ENCODE data around the gene UBC. TPM values are rescaled to one million over a fixed set of nuclear protein-coding genes. Genes with fewer than 3 reads are reported as not detected.
"Not testable (repeated sequence)": the region's sequence is repeated elsewhere in the genome, so short reads cannot be mapped to it uniquely, and the experiment has no call there.

The UBC gene
- total and polyA plus RNA-seq, 4 donors: 1,113 to 1,682 (median 1,303) TPM

DNA sequence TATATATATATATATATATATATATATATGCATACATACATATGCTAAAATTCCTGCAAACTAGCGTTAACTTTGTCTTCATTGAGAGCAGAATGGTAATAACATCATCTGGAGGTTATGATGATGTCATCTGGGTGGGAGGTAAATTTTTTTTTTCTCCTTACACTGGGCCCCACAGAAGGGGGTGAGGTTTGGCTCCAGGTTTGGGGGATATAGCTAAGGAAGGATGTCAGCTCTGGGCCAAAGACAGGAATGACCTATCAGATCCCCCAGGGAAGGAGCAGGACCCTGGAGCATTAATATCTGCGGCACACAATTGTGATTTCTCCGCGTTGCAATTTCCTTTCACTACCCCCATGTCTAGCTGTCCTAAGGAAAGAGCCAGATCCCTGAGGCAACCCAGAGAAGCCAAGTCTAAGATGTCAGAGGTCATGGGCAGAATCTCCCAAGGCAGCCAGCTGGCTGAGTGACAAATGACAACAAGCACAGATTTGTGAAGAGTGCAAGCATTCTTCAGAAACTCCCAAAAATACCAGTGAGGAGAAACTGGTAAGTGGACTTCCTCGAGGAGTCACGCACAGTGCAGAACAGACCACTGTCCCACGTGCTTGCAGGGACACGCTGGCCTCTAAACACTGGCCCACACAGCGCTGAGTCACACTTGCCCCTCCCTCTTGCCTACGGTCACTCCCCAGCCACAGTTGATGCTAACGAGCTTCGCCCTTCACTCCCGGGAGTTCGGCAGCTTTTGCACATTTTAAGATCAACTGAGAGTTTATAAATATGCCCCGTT is 9.9 kb downstream of the UBC start:
- whole genome bisulfite sequencing, 2 donors: 25 to 38% methylated on average over 15 of the region's 15 CpGs
- TF ChIP-seq, protein P1, sequence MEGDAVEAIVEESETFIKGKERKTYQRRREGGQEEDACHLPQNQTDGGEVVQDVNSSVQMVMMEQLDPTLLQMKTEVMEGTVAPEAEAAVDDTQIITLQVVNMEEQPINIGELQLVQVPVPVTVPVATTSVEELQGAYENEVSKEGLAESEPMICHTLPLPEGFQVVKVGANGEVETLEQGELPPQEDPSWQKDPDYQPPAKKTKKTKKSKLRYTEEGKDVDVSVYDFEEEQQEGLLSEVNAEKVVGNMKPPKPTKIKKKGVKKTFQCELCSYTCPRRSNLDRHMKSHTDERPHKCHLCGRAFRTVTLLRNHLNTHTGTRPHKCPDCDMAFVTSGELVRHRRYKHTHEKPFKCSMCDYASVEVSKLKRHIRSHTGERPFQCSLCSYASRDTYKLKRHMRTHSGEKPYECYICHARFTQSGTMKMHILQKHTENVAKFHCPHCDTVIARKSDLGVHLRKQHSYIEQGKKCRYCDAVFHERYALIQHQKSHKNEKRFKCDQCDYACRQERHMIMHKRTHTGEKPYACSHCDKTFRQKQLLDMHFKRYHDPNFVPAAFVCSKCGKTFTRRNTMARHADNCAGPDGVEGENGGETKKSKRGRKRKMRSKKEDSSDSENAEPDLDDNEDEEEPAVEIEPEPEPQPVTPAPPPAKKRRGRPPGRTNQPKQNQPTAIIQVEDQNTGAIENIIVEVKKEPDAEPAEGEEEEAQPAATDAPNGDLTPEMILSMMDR (IDR thresholded peaks at IDR 0.05; ENCODE audit: control extremely low read depth, extremely low read depth): no peak
- ATAC-seq (ENCODE audit: insufficient read depth, low FRiP score): peak; percentile 85

DNA sequence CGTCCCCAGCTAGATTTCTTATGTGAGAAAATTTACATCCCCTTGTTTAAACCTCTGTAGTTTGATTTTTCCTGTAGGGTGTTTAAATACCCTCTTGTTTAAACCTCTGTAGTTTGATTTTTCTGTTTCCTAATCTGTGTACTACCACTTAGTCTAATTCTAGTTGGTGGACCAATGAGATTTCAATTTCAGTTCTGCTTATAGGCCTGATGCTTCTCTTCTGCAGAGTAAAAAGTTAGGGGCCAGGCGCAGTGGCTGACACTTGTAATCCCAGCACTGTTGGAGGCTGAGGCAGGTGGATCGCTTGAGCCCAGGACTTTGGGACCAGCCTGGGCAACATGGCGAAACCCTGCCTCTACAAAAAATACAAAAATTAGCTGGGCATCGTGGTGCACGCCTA is 11.5 kb downstream of the UBC start:
- no peak overlapping the region for H3K27ac ChIP-seq (ENCODE audit: low read depth in 1 of 2, low read length in 1 of 2)
- DNase-seq (no peak), ATAC-seq (ENCODE audit: insufficient read depth, low FRiP score) (no peak)
- H3K36me3 ChIP-seq (ENCODE audit: control insufficient read depth in 4 of 4, insufficient read depth in 4 of 4, low read length in 4 of 4): no peaks in the 10 kb centered on the region
- H3K4me3 ChIP-seq: no peak overlapping the region
- no peaks in the 10 kb centered on the region for H3K9me3 ChIP-seq (ENCODE audit: control insufficient read depth in 4 of 4, insufficient read depth in 3 of 4, low read length in 3 of 4)
- H3K27me3 ChIP-seq (ENCODE audit: control insufficient read depth in 3 of 3, insufficient read depth in 3 of 3, low read length in 2 of 3): no peaks in the 10 kb centered on the region
- H3K4me1 ChIP-seq (ENCODE audit: control insufficient read depth in 5 of 5, insufficient read depth in 5 of 5, low read length in 5 of 5): peaks cover 4 to 23% (median 10%) of the 10 kb centered on the region in 5 donors
- TF ChIP-seq, protein P1 (IDR thresholded peaks at IDR 0.05; ENCODE audit: control extremely low read depth, extremely low read depth): no peak
- WGBS, 2 donors: 93 to 95% methylated on average over 6 of the region's 6 CpGs
- no peak overlapping the region for H3K9ac ChIP-seq (ENCODE audit: insufficient read depth in 1 of 2, low read length in 2 of 2)

More for the DNA sequence above, 9.9 kb downstream of the UBC start:
- no peaks in the 10 kb centered on the region for H3K36me3 ChIP-seq (ENCODE audit: control insufficient read depth in 4 of 4, insufficient read depth in 4 of 4, low read length in 4 of 4)
- peak overlapping the region; percentile 49 to 71 for H3K27ac ChIP-seq (ENCODE audit: low read depth in 1 of 2, low read length in 1 of 2)
- no peaks in the 10 kb centered on the region for H3K9me3 ChIP-seq (ENCODE audit: control insufficient read depth in 4 of 4, insufficient read depth in 3 of 4, low read length in 3 of 4)
- no peak overlapping the region for H3K4me3 ChIP-seq
- no peak overlapping the region for H3K9ac ChIP-seq (ENCODE audit: insufficient read depth in 1 of 2, low read length in 2 of 2)
- DNase-seq: peak; percentile 62 to 82 (median 78)
- no peaks in the 10 kb centered on the region for H3K27me3 ChIP-seq (ENCODE audit: control insufficient read depth in 3 of 3, insufficient read depth in 3 of 3, low read length in 2 of 3)
- peaks cover 4 to 13% (median 6%) of the 10 kb centered on the region in 5 donors for H3K4me1 ChIP-seq (ENCODE audit: control insufficient read depth in 5 of 5, insufficient read depth in 5 of 5, low read length in 5 of 5)

DNA sequence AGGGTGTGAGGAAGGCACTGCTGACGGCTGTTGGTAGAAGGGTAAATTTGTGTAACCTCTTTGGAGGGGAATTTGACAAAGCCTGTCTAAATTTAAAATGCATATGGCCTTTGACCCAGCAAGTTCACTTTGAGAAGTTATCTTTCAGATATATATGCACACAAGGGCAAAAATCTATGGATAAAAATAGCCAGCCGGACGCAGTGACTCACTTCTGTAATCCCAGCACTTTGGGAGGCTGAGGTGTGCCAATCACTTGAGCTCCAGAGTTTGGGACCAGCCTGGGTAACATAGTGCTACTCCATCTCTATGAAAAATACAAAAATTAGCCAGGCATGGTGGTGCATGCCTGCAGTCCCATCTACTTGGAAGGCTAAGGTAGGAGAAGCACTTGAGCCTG is 13.4 kb downstream of the UBC start:
- no peak for ATAC-seq (ENCODE audit: insufficient read depth, low FRiP score)
- Histone ChIP-seq H3K27me3 (ENCODE audit: control insufficient read depth in 3 of 3, insufficient read depth in 3 of 3, low read length in 2 of 3) (no peaks in the 10 kb centered on the region), H3K9me3 (ENCODE audit: control insufficient read depth in 4 of 4, insufficient read depth in 3 of 4, low read length in 3 of 4) (no peaks in the 10 kb centered on the region), H3K9ac (ENCODE audit: insufficient read depth in 1 of 2, low read length in 2 of 2) (no peak overlapping the region), H3K36me3 (ENCODE audit: control insufficient read depth in 4 of 4, insufficient read depth in 4 of 4, low read length in 4 of 4) (no peaks in the 10 kb centered on the region), H3K4me1 (ENCODE audit: control insufficient read depth in 5 of 5, insufficient read depth in 5 of 5, low read length in 5 of 5) (peaks cover 0 to 23% (median 10%) of the 10 kb centered on the region in 5 donors), H3K27ac (ENCODE audit: low read depth in 1 of 2, low read length in 1 of 2) (no peak overlapping the region), H3K4me3 (no peak overlapping the region)
- TF ChIP-seq, protein P1 (IDR thresholded peaks at IDR 0.05; ENCODE audit: control extremely low read depth, extremely low read depth): no peak
- no peak for DNase-seq
- 78 to 79% methylated on average over 3 of the region's 3 CpGs for WGBS, 2 donors

DNA sequence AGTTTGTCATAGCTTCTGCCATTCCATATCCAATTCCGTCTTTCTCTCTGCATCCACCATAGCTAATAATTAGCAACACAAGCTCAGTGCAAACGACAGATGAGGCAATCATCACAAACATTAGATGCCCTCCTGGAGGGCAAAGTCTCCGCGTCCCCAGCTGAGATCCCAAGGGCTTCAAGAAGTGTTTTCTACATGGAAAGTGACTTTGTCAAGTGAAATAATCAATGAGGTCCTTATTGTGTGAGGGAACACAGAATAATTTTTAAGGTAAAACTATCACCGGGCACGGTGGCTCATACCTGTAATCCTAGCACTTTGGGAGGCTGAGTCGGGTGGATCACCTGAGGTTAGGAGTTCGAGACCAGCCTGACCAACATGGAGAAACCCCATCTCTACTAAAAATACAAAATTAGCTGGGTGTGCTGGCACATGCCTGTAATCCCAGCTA is 14.1 kb downstream of the UBC start:
- ATAC-seq (ENCODE audit: insufficient read depth, low FRiP score); H3K4me3 ChIP-seq; H3K27ac ChIP-seq (ENCODE audit: low read depth in 1 of 2, low read length in 1 of 2); H3K36me3 ChIP-seq (ENCODE audit: control insufficient read depth in 4 of 4, insufficient read depth in 4 of 4, low read length in 4 of 4); DNase-seq; H3K9me3 ChIP-seq (ENCODE audit: control insufficient read depth in 4 of 4, insufficient read depth in 3 of 4, low read length in 3 of 4); H3K27me3 ChIP-seq (ENCODE audit: control insufficient read depth in 3 of 3, insufficient read depth in 3 of 3, low read length in 2 of 3): not testable (repeated sequence)
- Histone ChIP-seq H3K9ac (ENCODE audit: insufficient read depth in 1 of 2, low read length in 2 of 2) (peak overlapping the region in 1 of 2 donors; percentile 9), H3K4me1 (ENCODE audit: control insufficient read depth in 5 of 5, insufficient read depth in 5 of 5, low read length in 5 of 5) (peaks cover 0 to 23% (median 10%) of the 10 kb centered on the region in 5 donors)
- WGBS, 2 donors: 86 to 91% methylated on average over 8 of the region's 8 CpGs

Data from lung (tissue), 12 donors.